Measurements from ENCODE around the gene GALNT6. TPM values are rescaled to one million over a fixed set of nuclear protein-coding genes. Genes with fewer than 3 reads are reported as not detected.

GALNT6 gene
- total and polyA plus RNA-seq, 8 donors = 3.4 to 155 (median 24.6) TPM

GRCh38 chr12:51362307-51362706 lies 28.9 kb downstream of the GALNT6 start:
- TF ChIP-seq EP300 (IDR thresholded peaks at IDR 0.05) (no peak), POLR2AphosphoS5 (IDR thresholded peaks at IDR 0.05) (no peak), POLR2A (IDR thresholded peaks at IDR 0.05) (no peak)
- TF ChIP-seq, protein P1, sequence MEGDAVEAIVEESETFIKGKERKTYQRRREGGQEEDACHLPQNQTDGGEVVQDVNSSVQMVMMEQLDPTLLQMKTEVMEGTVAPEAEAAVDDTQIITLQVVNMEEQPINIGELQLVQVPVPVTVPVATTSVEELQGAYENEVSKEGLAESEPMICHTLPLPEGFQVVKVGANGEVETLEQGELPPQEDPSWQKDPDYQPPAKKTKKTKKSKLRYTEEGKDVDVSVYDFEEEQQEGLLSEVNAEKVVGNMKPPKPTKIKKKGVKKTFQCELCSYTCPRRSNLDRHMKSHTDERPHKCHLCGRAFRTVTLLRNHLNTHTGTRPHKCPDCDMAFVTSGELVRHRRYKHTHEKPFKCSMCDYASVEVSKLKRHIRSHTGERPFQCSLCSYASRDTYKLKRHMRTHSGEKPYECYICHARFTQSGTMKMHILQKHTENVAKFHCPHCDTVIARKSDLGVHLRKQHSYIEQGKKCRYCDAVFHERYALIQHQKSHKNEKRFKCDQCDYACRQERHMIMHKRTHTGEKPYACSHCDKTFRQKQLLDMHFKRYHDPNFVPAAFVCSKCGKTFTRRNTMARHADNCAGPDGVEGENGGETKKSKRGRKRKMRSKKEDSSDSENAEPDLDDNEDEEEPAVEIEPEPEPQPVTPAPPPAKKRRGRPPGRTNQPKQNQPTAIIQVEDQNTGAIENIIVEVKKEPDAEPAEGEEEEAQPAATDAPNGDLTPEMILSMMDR (IDR thresholded peaks at IDR 0.05) = no peak
- 63 to 90% (median 84%) methylated on average over 2 to 6 of the region's 6 CpGs for WGBS, 5 donors
- Histone ChIP-seq H3K4me1 (no peaks in the 10 kb centered on the region), H3K4me3 (no peak overlapping the region), H3K27me3 (no peaks in the 10 kb centered on the region), H3K27ac (no peak overlapping the region), H3K9me3 (no peaks in the 10 kb centered on the region), H3K36me3 (peaks cover 0 to 81% (median 37%) of the 10 kb centered on the region in 4 donors)
- peak in 1 of 2 donors; percentile 57 for DNase-seq
- intact Hi-C loops (cut with DNase I; ENCODE audit: low total_unique reads) = no loop called here

GRCh38 chr12:51361161-51362016 lies 29.8 kb downstream of the GALNT6 start:
- H3K9me3 ChIP-seq = no peaks in the 10 kb centered on the region
- no peak for DNase-seq
- no peak overlapping the region for H3K4me3 ChIP-seq
- H3K36me3 ChIP-seq = peaks cover 0 to 90% (median 42%) of the 10 kb centered on the region in 4 donors
- TF ChIP-seq, protein P1 (IDR thresholded peaks at IDR 0.05) = no peak
- TF ChIP-seq POLR2AphosphoS5 (IDR thresholded peaks at IDR 0.05) (no peak), EP300 (IDR thresholded peaks at IDR 0.05) (no peak), POLR2A (IDR thresholded peaks at IDR 0.05) (no peak)
- WGBS, 5 donors = 55 to 78% (median 69%) methylated on average over 7 to 8 of the region's 8 CpGs
- no peaks in the 10 kb centered on the region for H3K27me3 ChIP-seq
- H3K4me1 ChIP-seq = no peaks in the 10 kb centered on the region
- H3K27ac ChIP-seq = no peak overlapping the region
- intact Hi-C loops (cut with DNase I; ENCODE audit: low total_unique reads) = no loop called here

GRCh38 chr12:51360315-51360714 lies 30.9 kb downstream of the GALNT6 start:
- WGBS, 5 donors = 93 to 100% (median 97%) methylated on average over 2 of the region's 2 CpGs
- no peak overlapping the region for H3K4me3 ChIP-seq
- no peaks in the 10 kb centered on the region for H3K4me1 ChIP-seq
- H3K27me3 ChIP-seq = no peaks in the 10 kb centered on the region
- H3K9me3 ChIP-seq = no peaks in the 10 kb centered on the region
- TF ChIP-seq, protein P1 (IDR thresholded peaks at IDR 0.05) = no peak
- TF ChIP-seq POLR2AphosphoS5 (IDR thresholded peaks at IDR 0.05) (no peak), EP300 (IDR thresholded peaks at IDR 0.05) (no peak), POLR2A (IDR thresholded peaks at IDR 0.05) (no peak)
- no peak overlapping the region for H3K27ac ChIP-seq
- DNase-seq = no peak
- peaks cover 0 to 93% (median 48%) of the 10 kb centered on the region in 4 donors for H3K36me3 ChIP-seq
- intact Hi-C loops (cut with DNase I; ENCODE audit: low total_unique reads) = no loop called here

GRCh38 chr12:51359851-51360250 lies 31.4 kb downstream of the GALNT6 start:
- Histone ChIP-seq H3K4me1 (no peaks in the 10 kb centered on the region), H3K27ac (no peak overlapping the region), H3K9me3 (no peaks in the 10 kb centered on the region), H3K36me3 (peaks cover 0 to 93% (median 52%) of the 10 kb centered on the region in 4 donors), H3K4me3 (no peak overlapping the region), H3K27me3 (no peaks in the 10 kb centered on the region)
- intact Hi-C loops (cut with DNase I; ENCODE audit: low total_unique reads) = no loop called here
- 84 to 95% (median 93%) methylated on average over 4 of the region's 4 CpGs for WGBS, 5 donors
- TF ChIP-seq, protein P1 (IDR thresholded peaks at IDR 0.05) = no peak
- TF ChIP-seq POLR2AphosphoS5 (IDR thresholded peaks at IDR 0.05) (no peak), POLR2A (IDR thresholded peaks at IDR 0.05) (no peak), EP300 (IDR thresholded peaks at IDR 0.05) (no peak)
- no peak for DNase-seq

Data from stomach (tissue), 9 donors.